NCI-H146 (cell line): ENCODE measurements around the gene PLAC1.

Source experiments
- DNase-seq: peaks from one replicate; lab custom pipeline; 2025; lab: John Stamatoyannopoulos, UW

Gene PLAC1

DNA sequence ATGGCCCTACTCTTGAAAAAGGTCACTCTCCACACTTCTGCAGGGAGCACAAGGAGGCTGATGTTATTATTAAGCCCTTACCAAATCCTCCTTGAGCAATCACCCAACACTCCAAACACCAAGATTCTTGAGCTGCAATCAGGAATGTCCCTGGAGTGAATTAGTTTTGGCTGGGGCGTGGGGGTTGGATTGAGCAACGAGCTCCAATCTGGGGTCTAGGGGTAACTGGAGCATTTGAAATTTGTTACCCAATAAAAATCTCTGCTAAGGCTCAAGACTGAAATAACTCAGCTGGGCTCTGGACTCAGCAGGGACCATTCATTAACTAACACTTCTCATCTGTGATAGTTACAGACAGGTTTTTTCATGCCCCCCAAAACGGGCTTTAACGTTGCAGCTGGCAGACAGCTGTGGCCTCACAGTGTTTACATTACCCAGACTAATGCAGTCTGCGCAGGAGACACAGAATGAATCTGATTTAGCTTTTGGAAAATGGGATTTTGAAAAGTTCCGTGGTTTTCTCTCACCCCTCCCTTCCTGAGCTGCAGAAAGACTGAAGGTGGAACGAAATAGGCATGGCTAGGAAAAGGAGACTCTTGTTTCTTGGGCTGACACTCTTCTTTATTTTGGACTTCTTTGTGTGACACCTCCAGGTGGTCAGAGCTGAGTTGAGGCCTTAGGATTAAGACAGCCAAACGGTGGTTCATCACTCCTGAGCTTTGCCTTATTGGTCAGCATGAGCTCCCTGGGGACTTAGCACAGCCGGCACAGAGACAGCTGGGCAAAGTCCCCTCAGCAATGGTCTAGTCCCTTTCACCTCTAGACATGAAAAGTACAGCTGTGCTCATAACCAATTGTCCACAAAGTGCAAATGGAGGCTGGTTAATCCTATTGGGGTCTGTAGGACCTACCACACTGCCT, 26.6 kb downstream of the PLAC1 start:
- no peak for DNase-seq

DNA sequence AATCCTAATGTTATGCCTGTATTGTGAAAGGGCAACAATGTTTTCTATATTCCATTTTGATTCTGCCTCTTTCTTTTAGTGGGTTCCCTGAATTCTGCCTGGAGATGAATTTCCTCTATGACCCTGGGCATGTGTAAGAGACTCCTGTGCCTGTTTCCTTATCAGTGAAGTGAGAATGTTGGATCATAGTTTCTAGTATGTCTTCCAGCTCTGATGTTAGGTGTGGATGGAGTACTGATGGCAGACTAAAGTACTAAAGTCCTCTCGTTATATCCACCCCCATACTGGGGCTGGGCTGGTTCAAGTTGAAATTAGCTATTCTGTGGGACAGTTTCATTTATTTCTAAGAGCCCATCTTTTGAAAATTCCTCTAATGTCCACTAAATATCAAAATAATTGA, 29.6 kb downstream of the PLAC1 start:
- no peak for DNase-seq

DNA sequence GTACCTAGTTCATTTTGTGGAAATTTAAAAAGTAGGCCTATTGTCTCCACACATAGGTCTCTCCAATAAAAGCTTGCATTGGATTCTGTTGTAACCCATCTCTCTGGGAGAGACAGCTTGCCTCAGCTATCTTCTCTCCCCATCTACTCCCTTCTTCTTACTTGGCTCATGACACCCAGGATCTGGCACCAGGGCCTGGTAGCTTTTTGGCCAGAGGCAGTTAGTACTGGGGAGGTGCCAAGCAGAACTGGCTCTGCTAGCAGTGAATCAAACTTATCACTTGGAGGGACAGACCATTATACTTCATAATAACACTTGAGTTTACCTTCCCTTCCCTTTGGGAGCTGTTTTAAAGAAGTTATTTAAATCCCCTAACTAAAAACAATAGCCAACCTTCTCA, 31.8 kb downstream of the PLAC1 start:
- DNase-seq: no peak

DNA sequence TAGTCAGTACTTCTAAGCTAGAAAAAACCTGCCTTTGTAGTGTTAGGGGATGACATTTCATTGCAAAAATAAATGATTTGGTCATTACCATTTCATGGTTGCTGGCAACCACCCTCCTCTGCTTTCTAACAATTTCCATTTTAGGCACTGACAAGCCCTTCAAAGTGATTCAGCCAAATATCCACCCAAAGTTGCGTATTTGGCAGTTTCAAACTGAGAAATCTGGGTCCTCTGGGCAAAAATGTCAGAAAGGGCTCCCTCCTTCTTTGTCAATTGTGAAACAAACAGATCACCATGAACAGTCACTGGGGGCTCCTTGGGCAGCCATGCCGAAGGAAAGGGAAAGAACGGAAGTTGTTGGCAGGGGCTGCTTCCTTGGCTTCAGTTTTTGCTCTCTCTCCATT, 33.0 kb downstream of the PLAC1 start:
- DNase-seq: no peak

DNA sequence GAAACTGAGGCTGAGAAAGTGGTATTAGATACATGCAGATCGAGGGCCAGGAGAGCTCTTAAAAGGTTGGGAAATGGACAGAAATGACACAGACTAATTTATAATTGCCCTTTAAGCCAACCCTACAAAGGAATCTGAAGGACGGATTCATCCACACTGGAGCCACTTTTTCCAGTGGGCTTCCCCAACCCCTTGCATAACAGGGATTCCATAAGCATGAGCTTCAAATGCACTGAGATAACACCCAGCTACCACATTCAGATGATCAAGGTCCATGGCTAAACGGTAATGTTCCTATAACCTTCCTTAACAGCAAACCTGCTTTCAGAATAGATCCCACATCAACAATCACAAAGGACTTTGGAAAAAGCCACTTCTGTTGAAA, 34.2 kb downstream of the PLAC1 start:
- DNase-seq: no peak

DNA sequence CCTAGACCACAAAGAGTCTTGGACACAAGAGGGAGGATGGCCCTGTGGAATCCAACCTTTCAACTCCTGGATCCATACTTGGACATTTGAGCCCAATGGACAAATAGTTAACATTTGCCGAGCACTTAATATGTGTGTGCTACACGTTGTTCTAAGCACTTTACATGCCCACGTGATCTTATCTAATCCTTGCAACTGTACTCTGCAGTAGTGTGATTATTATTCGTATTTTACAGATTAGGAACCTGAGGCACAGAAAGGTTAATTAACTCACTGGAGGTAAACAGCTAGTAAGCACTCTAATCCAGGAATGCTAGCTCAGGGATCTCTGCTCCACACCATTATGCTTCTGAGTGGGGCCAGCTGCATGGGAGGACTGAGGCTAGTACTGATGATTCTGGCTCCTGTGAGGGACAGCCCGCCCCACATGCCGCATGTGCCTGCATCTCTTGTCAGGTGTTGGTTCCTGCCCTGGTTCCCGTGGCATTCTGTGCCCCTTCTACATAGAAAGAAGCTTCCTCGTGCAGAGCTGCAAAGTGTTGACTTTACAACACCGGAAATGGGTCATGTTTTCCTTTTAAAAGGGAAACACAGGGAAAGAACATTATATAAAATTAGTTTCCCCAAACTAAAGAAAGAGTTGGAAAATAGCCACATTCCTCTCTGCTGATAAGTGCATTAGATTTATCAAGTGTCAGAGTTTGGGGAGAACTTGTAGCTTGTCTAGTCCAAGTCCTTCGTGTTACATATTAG, 34.8 kb downstream of the PLAC1 start:
- no peak for DNase-seq

DNA sequence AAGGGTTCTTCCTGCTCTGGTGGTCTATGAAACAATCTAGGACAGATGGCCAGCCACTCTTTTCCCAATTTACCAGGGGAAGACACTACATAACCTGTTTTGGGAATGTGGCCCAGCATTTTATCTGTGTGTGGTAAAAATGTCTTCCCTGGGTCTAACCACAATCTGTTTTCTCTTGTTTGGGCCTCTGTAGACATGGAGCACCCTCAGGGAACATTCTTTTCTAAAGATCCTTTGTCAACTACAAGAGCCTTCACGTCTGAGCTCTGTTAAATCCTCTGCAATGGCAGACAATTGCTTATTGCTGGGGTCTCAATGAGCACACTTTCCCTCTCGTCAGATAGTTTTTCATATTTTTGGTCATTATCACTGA, 35.5 kb downstream of the PLAC1 start:
- DNase-seq: no peak

DNA sequence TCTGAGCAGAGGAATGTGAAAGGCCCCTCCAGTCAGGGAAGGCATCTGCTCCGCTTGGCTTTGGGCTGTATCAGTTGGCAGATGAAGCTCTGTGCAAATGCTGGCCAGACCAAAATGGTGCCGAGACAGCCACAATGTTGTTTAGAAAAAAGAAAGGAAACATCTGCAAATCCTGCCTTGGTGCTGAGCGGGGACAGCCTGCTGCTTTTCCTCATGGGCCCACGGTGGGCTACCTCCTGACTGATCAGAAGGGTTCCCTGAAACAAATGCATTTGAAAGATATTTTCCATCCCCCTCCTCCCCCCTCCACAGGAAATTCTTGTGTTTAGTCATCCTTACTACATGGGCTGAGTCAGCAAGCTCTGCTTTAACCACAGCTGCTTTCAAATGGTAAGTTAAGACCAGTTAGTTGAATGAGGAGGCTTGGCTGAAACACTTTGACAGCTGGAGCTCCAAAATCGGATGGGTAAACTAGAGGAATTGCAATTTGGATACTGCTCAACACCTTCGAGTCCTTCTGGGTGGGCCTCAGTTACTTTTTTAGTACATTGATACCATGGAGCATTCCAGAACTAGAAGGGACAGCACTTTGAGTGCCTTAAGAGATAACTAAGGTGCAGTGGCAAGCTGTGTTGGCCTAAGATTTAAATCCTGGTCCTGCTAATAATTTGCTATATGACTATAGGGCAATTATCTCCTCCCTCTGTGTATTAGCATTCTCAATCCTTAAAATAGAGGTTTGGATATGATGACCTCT, 36.0 kb downstream of the PLAC1 start:
- DNase-seq: no peak

DNA sequence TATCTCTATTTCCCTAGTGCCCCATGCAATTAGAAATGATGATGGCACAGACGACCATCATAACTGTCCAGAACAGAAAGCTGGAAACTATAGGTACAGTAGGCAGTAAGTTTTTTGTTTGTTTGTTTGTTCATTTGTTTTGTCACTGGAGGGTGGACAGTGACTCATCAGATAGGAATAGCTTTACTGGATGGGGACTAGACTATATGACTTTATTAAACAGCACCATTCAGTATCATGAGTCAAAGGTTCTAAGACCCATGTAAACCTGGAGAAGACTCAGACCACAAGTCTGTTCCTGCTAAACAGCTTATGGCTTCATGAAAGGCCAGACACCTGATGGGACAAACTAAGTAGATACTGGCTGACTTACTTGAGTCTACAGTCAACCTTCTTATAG, 38.4 kb downstream of the PLAC1 start:
- DNase-seq: no peak

DNA sequence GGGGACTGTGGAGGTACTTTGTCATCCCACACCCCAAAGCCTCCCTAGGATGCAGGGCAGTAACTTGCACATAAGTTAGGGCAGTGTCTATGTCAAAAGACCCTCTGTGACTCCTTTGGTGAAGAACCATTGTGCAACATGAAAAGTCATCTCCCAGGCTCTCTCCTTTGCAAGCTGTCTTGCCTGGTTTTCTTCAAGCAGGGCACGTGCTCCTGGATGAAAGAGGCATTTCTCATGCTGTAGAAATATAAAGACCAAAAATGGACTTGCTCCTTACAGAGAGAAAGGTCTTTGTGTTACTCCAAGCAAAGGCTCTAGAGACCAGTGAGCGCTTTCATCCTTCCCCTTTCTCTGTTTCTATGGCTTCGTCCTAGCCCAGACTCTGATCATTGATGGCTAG, 44.9 kb downstream of the PLAC1 start:
- DNase-seq: no peak

DNA sequence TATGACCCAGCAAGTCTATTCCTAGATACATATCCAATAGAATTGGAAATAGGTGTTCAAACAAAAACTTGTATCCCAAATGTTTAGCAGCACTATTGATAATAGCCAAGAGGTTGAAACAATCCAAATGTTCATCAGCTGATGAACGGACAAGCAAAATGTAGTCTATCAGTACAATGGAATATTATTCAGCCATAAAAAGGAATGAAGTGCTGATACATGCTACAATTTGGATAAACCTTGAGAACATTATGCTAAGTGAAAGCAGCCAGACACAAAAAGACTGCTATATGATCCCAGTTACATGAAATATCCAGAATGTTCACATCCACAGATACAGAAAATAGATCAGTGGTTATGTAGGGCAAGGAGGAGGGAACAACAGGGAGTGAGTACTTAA, 50.1 kb downstream of the PLAC1 start:
- DNase-seq: no peak

DNA sequence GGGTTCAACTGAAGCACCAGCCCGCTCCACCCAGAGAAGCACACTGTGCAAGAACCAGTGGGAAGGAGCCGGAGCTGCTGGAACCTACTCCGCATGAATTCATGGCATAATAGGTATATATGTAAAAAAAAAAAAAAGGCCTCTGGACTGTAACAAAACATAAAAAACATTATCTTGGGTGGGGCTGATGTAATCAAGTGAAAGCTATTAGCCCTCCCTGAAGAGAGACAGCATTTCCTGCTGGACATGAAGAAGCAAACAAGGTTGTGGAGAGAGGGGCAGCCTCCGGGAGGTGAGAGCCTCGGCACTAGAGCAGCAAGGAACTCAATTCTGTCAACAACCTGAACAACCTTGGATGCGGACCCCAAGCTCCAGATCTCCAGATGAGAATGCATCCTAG, 50.7 kb downstream of the PLAC1 start:
- no peak for DNase-seq

DNA sequence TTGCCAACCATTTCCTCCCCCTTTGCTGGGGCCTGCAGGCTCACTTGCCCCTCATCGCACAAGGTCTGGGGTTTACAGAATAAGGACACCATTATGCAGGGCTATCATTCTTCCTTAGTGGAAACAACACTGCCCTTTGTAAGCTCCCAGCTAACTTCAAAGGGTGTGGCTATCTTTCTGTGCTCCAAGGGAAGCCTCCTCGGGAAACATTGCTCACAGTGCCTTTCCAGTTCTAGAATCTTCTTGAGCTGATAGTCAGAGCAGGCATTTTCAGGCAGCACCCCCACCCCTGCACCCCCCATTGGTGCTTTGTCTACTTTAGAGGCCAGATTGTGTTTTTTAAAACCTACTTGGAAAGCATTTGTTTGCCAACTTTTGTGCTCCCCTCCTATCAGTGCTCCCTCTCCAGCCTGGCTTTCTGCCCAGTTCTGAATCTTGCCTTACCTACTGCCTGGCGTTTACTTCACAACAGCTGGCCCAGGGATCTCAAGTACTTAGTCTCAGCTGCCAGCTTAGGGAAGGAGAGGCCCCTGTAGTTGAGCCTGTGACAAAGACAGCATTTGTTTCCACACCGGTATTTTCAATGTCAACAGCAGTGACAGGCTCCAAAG, 53.5 kb downstream of the PLAC1 start:
- no peak for DNase-seq

DNA sequence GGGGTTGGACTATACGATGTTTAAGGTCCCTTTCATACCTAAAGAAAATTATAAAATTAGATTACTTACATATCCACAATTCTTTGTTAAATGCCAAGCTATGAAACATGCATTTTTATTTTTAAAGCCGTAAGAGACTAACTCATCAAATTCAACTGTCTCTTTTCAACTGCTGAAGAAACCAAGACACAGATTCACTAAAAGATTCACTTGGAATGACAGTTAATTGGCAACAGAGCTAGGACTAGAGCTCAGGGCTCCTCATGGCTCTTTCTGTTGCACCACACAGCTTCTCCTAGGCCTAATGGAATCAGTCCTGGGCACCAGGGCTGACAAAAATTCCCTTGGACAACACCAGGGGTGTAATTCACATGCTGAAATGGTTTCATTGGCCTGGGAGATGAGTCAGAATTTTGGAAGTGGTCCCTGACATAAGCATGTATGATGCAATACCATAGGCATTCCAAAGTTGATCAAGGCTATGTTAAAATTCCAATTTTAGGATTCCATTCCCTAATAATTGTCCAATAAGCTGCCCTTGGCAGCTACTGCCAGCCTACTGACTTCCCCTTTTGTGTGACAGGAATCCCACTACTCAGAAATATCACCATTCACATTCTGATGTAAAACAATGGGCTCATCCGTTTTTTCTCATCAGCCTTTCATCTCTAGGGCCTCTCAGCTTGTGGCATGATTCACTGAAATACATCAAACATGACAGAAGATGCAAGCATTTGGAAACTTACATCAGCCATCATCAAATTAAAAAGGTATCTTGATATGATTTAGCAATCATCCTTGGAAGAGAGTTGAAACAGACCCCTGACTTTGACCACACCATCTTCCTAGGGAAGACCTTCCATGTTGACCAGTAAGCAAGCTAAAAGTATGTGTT, 54.2 kb downstream of the PLAC1 start:
- DNase-seq: no peak

DNA sequence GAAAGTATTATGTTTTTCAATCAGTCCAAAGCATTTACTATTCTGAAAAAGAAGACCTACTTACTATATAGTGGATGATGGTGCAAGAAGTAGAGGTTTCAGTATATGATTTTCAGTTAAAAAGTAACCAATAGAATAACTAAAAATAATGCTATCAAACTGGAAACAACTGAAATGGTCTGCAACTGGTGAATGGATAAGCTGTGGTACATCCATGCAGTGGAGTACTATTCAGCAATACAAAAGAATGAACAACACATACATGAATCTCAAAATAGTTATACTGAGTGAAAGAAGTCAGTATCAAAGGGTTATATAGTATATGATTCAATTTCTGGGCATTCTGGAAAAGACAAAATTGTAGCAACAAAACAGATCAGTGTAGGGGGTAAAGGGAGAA, 55.9 kb downstream of the PLAC1 start:
- DNase-seq: no peak

DNA sequence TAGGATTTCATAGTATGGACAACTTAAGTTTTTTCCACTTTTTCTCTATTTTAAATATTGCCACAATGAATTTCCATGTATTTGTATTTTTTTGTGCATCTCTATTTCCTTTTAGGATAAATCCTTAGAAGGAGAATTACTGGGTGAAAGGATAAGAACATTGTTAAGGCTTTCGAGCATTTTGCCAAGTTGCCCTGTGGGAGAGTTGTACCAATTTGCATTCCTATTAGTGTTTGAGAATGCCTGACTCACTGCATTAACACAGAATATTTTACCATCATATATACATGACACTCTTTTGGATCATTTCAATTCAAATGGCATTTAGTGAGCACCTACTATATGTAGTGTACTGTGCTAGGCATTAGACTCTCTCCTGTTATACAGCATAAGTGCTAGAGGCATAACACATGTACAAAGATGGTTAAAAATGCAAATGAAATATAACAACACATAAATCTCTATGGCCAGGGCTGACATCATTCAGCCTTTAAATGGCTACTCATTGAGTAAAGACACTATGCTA, 57.0 kb downstream of the PLAC1 start:
- DNase-seq: no peak

DNA sequence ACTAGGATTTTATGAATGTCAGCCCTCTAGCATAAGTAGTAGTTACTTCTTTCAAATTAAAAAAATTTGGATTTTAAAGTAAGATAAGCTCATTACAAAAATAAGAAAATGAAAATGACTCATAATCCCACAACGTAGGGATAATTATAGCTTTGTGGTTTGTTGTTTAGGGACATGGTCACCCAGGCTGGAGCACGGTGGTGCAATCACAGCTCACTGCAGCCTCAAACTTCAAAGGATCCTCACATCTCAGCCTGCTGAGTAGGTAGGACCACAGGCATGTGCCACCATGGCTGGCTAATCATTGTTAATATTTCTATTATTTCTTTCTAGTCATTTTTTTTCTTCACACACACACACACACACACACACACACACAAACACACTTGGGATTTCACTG, 57.6 kb downstream of the PLAC1 start:
- no peak for DNase-seq

DNA sequence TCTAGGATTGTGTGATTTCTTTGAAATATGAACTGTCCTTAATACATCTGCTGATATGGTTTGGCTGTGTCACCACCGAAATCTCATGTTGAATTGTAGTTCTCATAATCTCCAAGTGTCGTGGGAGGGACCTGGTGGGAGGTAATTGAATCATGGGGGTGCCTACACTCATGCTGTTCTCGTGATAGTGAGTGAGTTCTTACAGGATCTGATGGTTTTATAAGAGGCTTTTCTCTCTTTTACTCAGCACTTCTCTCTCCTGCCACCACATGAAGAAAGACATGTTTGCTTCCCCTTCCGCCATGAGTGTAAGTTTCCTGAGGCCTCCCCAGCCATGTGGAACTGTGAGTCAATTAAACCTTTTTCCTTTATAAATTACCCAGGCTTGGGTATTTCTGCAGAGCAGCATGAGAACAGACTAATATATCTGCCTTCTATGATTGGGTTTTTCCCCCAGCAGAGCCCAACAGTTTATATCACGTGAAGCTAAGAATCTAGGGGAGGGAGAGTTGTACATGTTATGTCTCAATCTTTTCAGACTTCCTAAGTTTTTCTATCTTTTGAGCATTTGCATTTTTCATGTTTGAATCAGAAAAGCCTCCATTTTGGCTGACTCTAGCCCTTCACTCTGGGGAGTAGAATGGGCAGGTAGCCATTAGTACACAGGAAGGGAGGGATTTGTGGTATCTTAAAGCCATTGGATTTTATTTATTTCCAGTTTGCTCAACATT, 58.9 kb downstream of the PLAC1 start:
- DNase-seq: no peak

DNA sequence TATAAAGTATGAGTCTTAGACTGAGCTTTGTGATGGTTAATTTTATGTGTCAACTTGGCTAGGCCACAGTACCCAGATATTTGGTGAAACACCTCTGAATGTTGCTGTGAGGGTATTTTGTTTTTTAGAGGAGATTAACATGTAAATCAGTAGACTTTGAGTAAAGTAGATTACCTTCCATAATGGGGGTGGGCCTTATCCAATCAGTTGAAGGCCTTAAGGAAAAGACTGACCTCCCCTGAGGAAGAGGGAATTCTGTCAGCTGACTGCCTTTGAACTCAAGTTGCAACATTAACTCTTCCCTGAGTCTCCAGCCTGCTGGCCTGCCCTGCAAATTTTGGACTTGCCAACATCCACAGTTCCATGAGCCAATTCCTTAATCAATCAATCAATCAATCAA, 66.0 kb downstream of the PLAC1 start:
- DNase-seq: no peak

DNA sequence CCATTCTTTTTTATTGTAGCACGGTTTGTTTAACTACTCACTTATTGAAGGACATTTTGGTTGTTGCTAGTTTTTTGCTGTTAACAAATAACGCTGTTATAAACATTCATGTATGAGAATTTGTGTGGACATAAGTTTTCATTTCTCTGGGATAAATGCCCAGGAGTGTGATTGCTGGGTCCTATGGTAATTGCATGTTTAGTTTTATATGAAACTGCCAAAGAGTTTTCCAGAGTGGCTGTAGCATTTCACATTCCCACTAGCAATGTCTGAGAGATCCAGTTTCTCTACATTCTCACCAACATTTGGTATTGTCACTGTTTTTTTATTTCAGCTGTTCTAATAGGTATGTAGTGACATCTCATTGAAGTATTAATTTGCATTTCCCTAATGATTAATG, 66.8 kb downstream of the PLAC1 start:
- no peak for DNase-seq
